OCI-LY1 (cell line): Measurements from ENCODE around the gene SLC9A8.
A peak's percentile ranks its signal among the peaks of the same experiment; 100 is the strongest.

Experiments used
- H2AFZ ChIP-seq: fragments of 200-600 bp; sonication (generic), shearing (Covaris generic); 2 replicates; pipeline ENCODE4 v1.6.0; 2014; ENCODE audit warnings: antibody characterized with exemption, mild to moderate bottlenecking, low read length
- H3F3A ChIP-seq: fragments of 200-600 bp; sonication (generic), shearing (Covaris generic); 2 replicates; pipeline ENCODE4 v1.6.0; 2014; ENCODE audit warnings: mild to moderate bottlenecking, antibody characterized with exemption, low read length, moderate library complexity; ENCODE audit not compliant: insufficient read depth
- H3K27ac ChIP-seq: fragments of 200-600 bp; sonication (generic); 2 replicates; pipeline ENCODE4 v1.5.1; 2014; ENCODE audit warnings: low read length, mixed run types, mild to moderate bottlenecking, low read depth; ENCODE audit not compliant: poor library complexity, severe bottlenecking
- H3K27me3 ChIP-seq: fragments of 200-600 bp; sonication (generic); 2 replicates; pipeline ENCODE4 v1.6.0; 2014; ENCODE audit warnings: antibody characterized with exemption, mild to moderate bottlenecking, low read length, moderate library complexity; ENCODE audit not compliant: insufficient read depth
- H3K36me3 ChIP-seq: fragments of 200-600 bp; sonication (generic); 2 replicates; pipeline ENCODE4 v1.6.1; 2014; ENCODE audit warnings: mild to moderate bottlenecking, antibody characterized with exemption, low read length, moderate library complexity, mixed read lengths; ENCODE audit not compliant: insufficient read depth
- H3K4me1 ChIP-seq: fragments of 200-600 bp; sonication (generic); 2 replicates; pipeline ENCODE4 v1.5.1; 2014; ENCODE audit warnings: mild to moderate bottlenecking, low read length, moderate library complexity; ENCODE audit not compliant: insufficient read depth, severe bottlenecking
- H3K4me2 ChIP-seq: fragments of 200-600 bp; sonication (generic), shearing (Covaris generic); 2 replicates; pipeline ENCODE4 v1.6.1; 2014; ENCODE audit warnings: low read length
- H3K4me3 ChIP-seq: fragments of 200-600 bp; sonication (generic); 2 replicates; pipeline ENCODE4 v1.5.1; 2014; ENCODE audit warnings: low read length, low read depth, mild to moderate bottlenecking, mixed read lengths; ENCODE audit not compliant: poor library complexity, severe bottlenecking
- H3K79me2 ChIP-seq: fragments of 200-600 bp; shearing (Covaris generic); 2 replicates; pipeline ENCODE4 v1.6.1; 2016; ENCODE audit warnings: mixed run types, low read length, mixed read lengths; ENCODE audit not compliant: insufficient read depth
- H3K9ac ChIP-seq: fragments of 200-600 bp; sonication (generic), shearing (Covaris generic); 2 replicates; pipeline ENCODE4 v1.6.1; 2014; ENCODE audit warnings: mild to moderate bottlenecking, low read length, mixed read lengths
- H3K9me2 ChIP-seq: fragments of 200-600 bp; sonication (generic), shearing (Covaris generic); 2 replicates; pipeline ENCODE4 v1.6.1; 2014; ENCODE audit warnings: low read depth, mild to moderate bottlenecking, low read length, mixed read lengths
- H3K9me3 ChIP-seq: fragments of 200-600 bp; shearing (Covaris generic); 2 replicates; pipeline ENCODE4 v1.6.1; 2014; ENCODE audit warnings: low read length, mixed read lengths
- H4K20me1 ChIP-seq: fragments of 200-600 bp; sonication (generic), shearing (Covaris generic); 2 replicates; pipeline ENCODE4 v1.6.0; 2016; ENCODE audit warnings: mild to moderate bottlenecking, low read length; ENCODE audit not compliant: insufficient read depth
- CTCF ChIP-seq: fragments of 200-600 bp; sonication (generic), shearing (Covaris generic); IDR thresholded peaks from 2 replicates; pipeline ENCODE4 v1.5.1; 2017; ENCODE audit warnings: mild to moderate bottlenecking, antibody characterized with exemption, low read length, moderate library complexity, mixed read lengths
- EZH2 ChIP-seq: fragments of 200-600 bp; sonication (generic), shearing (Covaris generic); IDR thresholded peaks from 2 replicates; pipeline ENCODE4 v1.8.0; 2017; ENCODE audit warnings: borderline replicate concordance, mixed run types, mild to moderate bottlenecking, antibody characterized with exemption, low read length, moderate library complexity, mixed read lengths

The SLC9A8 gene

GRCh38 chr20:49935746-49936152 lies 123.1 kb downstream of the SLC9A8 start:
- Histone ChIP-seq H3K79me2 (peaks cover 38% of the 10 kb centered on the region), H3K4me1 (peaks cover 40% of the 10 kb centered on the region), H4K20me1 (no peaks in the 10 kb centered on the region), H3K36me3 (peaks cover 14% of the 10 kb centered on the region; the same call in 1 of the 2 replicates), H3K4me2 (peak overlapping the region; percentile 60), H3K9ac (peak overlapping the region; percentile 39), H3K27me3 (no peaks in the 10 kb centered on the region), H3K9me2 (no peaks in the 10 kb centered on the region), H3K27ac (peak overlapping the region; percentile 68), H2AFZ (peak overlapping the region; percentile 80; the same call in 1 of the 2 replicates), H3K4me3 (peak overlapping the region; percentile 92), H3F3A (peaks cover 12% of the 10 kb centered on the region), H3K9me3 (no peaks in the 10 kb centered on the region)
- no peak for TF ChIP-seq EZH2
- TF ChIP-seq CTCF = no peak

- Histone ChIP-seq H3K79me2 (peaks cover 43% of the 10 kb centered on the region), H3K4me1 (peaks cover 40% of the 10 kb centered on the region), H4K20me1 (no peaks in the 10 kb centered on the region), H3K9me2 (no peaks in the 10 kb centered on the region), H3K27me3 (no peaks in the 10 kb centered on the region), H3K4me2 (peak within 1 kb of the TSS; percentile 72), H3K9me3 (no peaks in the 10 kb centered on the region), H3K4me3 (peak within 1 kb of the TSS; percentile 92), H2AFZ (peak within 1 kb of the TSS; percentile 80; the same call in 1 of the 2 replicates), H3K36me3 (peaks cover 20% of the 10 kb centered on the region), H3F3A (peaks cover 12% of the 10 kb centered on the region), H3K9ac (peak within 1 kb of the TSS; percentile 89), H3K27ac (peak within 1 kb of the TSS; percentile 68)
- TF ChIP-seq EZH2 (no peak), CTCF (no peak)
Observed at GRCh38 chr20:49936153-49937026, 123.8 kb downstream of the SLC9A8 start, which contains the start of gene RNF114. TSS of gene RNF114 (plus strand) at chr20:49936397. CDS start at chr20:49936413, 16 bp downstream.

- H3K4me2 ChIP-seq = peak overlapping the region; percentile 72
- peaks cover 12% of the 10 kb centered on the region for H3F3A ChIP-seq
- H3K27me3 ChIP-seq = no peaks in the 10 kb centered on the region
- TF ChIP-seq CTCF (no peak), EZH2 (no peak)
- no peaks in the 10 kb centered on the region for H3K9me3 ChIP-seq
- no peaks in the 10 kb centered on the region for H4K20me1 ChIP-seq
- H3K36me3 ChIP-seq = peaks cover 28% of the 10 kb centered on the region
- H3K79me2 ChIP-seq = peaks cover 51% of the 10 kb centered on the region
- no peaks in the 10 kb centered on the region for H3K9me2 ChIP-seq
- peak overlapping the region; percentile 89 for H3K9ac ChIP-seq
- H3K27ac ChIP-seq = no peak overlapping the region
- H2AFZ ChIP-seq = no peak overlapping the region
- H3K4me1 ChIP-seq = peaks cover 40% of the 10 kb centered on the region
- peak overlapping the region; percentile 92 for H3K4me3 ChIP-seq
Observed at GRCh38 chr20:49937027-49937929, 124.7 kb downstream of the SLC9A8 start.
